Measurements from ENCODE around the gene SPPL2B.

SPPL2B gene

GRCh38 chr19:2321565-2322283 is 6.8 kb upstream of the SPPL2B start:
- Histone ChIP-seq H3K4me2 (ENCODE audit: low read length) (no peak overlapping the region), H3K27ac (no peak overlapping the region), H2AFZ (no peak overlapping the region), H3K36me3 (ENCODE audit: control insufficient read depth, insufficient read depth, low read length) (no peaks in the 10 kb centered on the region), H3K4me1 (no peaks in the 10 kb centered on the region), H3K79me2 (no peaks in the 10 kb centered on the region), H3K4me3 (ENCODE audit: low read depth, low read length) (no peak overlapping the region), H3K9me3 (ENCODE audit: control insufficient read depth, low read length) (no peaks in the 10 kb centered on the region), H3K27me3 (ENCODE audit: control insufficient read depth, insufficient read depth, low read length) (no peaks in the 10 kb centered on the region), H3K9ac (no peak overlapping the region)
- TF ChIP-seq CTCF (IDR thresholded peaks at IDR 0.05): no peak

DNA sequence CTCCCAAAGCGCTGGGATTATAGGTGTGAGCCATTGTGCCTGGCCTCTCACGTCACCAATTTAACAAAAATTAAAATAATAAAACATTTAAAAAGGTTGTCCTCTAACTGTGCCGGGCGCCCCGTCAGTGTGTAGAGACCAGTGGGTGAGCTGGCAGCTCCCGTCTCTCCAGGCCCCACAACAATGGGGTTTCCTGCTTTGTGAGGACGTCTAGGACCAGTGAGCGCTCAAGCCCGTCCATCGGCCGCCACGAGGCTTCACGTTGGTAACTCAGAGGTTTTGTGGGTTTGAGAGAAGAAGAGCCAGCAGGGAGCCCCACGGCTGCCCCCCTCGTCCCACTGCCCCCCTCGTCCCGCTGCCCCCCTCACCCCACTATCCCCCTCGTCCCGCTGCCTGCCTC is 4.8 kb upstream of the SPPL2B start:
- no peak overlapping the region for H3K4me3 ChIP-seq (ENCODE audit: low read depth, low read length)
- no peak overlapping the region for H3K9ac ChIP-seq
- no peak overlapping the region for H3K27ac ChIP-seq
- H3K79me2 ChIP-seq: peaks cover 4% of the 10 kb centered on the region
- no peaks in the 10 kb centered on the region for H3K9me3 ChIP-seq (ENCODE audit: control insufficient read depth, low read length)
- H3K27me3 ChIP-seq (ENCODE audit: control insufficient read depth, insufficient read depth, low read length): no peaks in the 10 kb centered on the region
- H3K4me1 ChIP-seq: peaks cover 8% of the 10 kb centered on the region
- H2AFZ ChIP-seq: no peak overlapping the region
- TF ChIP-seq CTCF (IDR thresholded peaks at IDR 0.05): no peak
- H3K4me2 ChIP-seq (ENCODE audit: low read length): no peak overlapping the region
- no peaks in the 10 kb centered on the region for H3K36me3 ChIP-seq (ENCODE audit: control insufficient read depth, insufficient read depth, low read length)

GRCh38 chr19:2324220-2324948 is 4.1 kb upstream of the SPPL2B start:
- Histone ChIP-seq H3K4me3 (ENCODE audit: low read depth, low read length) (no peak overlapping the region), H3K27ac (no peak overlapping the region), H3K4me1 (peaks cover 8% of the 10 kb centered on the region), H3K36me3 (ENCODE audit: control insufficient read depth, insufficient read depth, low read length) (no peaks in the 10 kb centered on the region), H3K9ac (no peak overlapping the region), H2AFZ (no peak overlapping the region), H3K4me2 (ENCODE audit: low read length) (no peak overlapping the region), H3K9me3 (ENCODE audit: control insufficient read depth, low read length) (no peaks in the 10 kb centered on the region), H3K27me3 (ENCODE audit: control insufficient read depth, insufficient read depth, low read length) (no peaks in the 10 kb centered on the region), H3K79me2 (peaks cover 11% of the 10 kb centered on the region)
- TF ChIP-seq CTCF (IDR thresholded peaks at IDR 0.05): no peak

GRCh38 chr19:2325281-2326046 is 3.0 kb upstream of the SPPL2B start:
- H3K4me1 ChIP-seq: peaks cover 16% of the 10 kb centered on the region
- no peak overlapping the region for H3K4me2 ChIP-seq (ENCODE audit: low read length)
- H3K36me3 ChIP-seq (ENCODE audit: control insufficient read depth, insufficient read depth, low read length): no peaks in the 10 kb centered on the region
- no peak overlapping the region for H3K4me3 ChIP-seq (ENCODE audit: low read depth, low read length)
- H3K9me3 ChIP-seq (ENCODE audit: control insufficient read depth, low read length): no peaks in the 10 kb centered on the region
- H3K27me3 ChIP-seq (ENCODE audit: control insufficient read depth, insufficient read depth, low read length): no peaks in the 10 kb centered on the region
- peaks cover 22% of the 10 kb centered on the region for H3K79me2 ChIP-seq
- H3K27ac ChIP-seq: no peak overlapping the region
- H3K9ac ChIP-seq: no peak overlapping the region
- no peak overlapping the region for H2AFZ ChIP-seq
- TF ChIP-seq CTCF (IDR thresholded peaks at IDR 0.05): no peak
